Loucy (cell line): ENCODE data around the gene DNMT1.

Source experiments
- H2AFZ ChIP-seq: fragments of 200-600 bp; sonication (generic); 2 replicates; pipeline ENCODE4 v1.6.0; 2016; ENCODE audit warnings: antibody characterized with exemption, mild to moderate bottlenecking, low read length, moderate library complexity
- H3F3A ChIP-seq: fragments of 200-600 bp; 2 replicates; pipeline ENCODE4 v1.6.0; 2016; ENCODE audit warnings: antibody characterized with exemption, low read depth, mild to moderate bottlenecking
- H3K27me3 ChIP-seq: fragments of 200-600 bp; sonication (generic); 2 replicates; pipeline ENCODE4 v1.6.1; 2014; ENCODE audit warnings: low read length, mild to moderate bottlenecking; ENCODE audit not compliant: insufficient read depth, poor library complexity, severe bottlenecking
- H3K36me3 ChIP-seq: fragments of 200-600 bp; sonication (generic); 2 replicates; pipeline ENCODE4 v1.6.1; 2016; ENCODE audit warnings: low read length; ENCODE audit not compliant: insufficient read depth
- H3K4me1 ChIP-seq: fragments of 200-600 bp; sonication (generic); 2 replicates; pipeline ENCODE4 v1.5.1; 2014; ENCODE audit warnings: low read length, mild to moderate bottlenecking; ENCODE audit not compliant: insufficient read depth, poor library complexity, severe bottlenecking
- H3K4me2 ChIP-seq: fragments of 200-600 bp; sonication (generic); 2 replicates; pipeline ENCODE4 v1.6.0; 2014; ENCODE audit warnings: antibody characterized with exemption, low read length, low read depth, mild to moderate bottlenecking; ENCODE audit not compliant: poor library complexity, severe bottlenecking
- H3K4me3 ChIP-seq: fragments of 200-600 bp; sonication (generic); 2 replicates; pipeline ENCODE4 v1.5.1; 2014; ENCODE audit warnings: low read length, mild to moderate bottlenecking, mixed read lengths; ENCODE audit not compliant: poor library complexity, severe bottlenecking
- H3K79me2 ChIP-seq: fragments of 200-600 bp; sonication (generic); 2 replicates; pipeline ENCODE4 v1.6.1; 2014; ENCODE audit warnings: low read length; ENCODE audit not compliant: insufficient read depth
- H3K9ac ChIP-seq: fragments of 200-600 bp; sonication (generic); 2 replicates; pipeline ENCODE4 v1.6.0; 2014; ENCODE audit warnings: mild to moderate bottlenecking, low read depth, low read length, moderate library complexity; ENCODE audit not compliant: poor library complexity, severe bottlenecking
- H3K9me2 ChIP-seq: fragments of 200-600 bp; sonication (generic); replicated peaks from 2 replicates; pipeline ENCODE4 v1.6.1; 2016; ENCODE audit warnings: low read depth, low read length, mixed read lengths
- H3K9me3 ChIP-seq: fragments of 200-600 bp; sonication (generic); 2 replicates; pipeline ENCODE4 v1.6.1; 2014; ENCODE audit warnings: mild to moderate bottlenecking, antibody characterized with exemption, low read length, low read depth; ENCODE audit not compliant: insufficient read depth
- H4K20me1 ChIP-seq: fragments of 200-600 bp; sonication (generic); 2 replicates; pipeline ENCODE4 v1.6.0; 2014; ENCODE audit warnings: antibody characterized with exemption, low read length, mild to moderate bottlenecking; ENCODE audit not compliant: insufficient read depth, poor library complexity, severe bottlenecking
- EZH2phosphoT487 ChIP-seq: fragments of 200-600 bp; IDR thresholded peaks from 2 replicates; pipeline ENCODE4 v1.6.1; 2018; ENCODE audit warnings: antibody characterized with exemption, mild to moderate bottlenecking, moderate library complexity, borderline replicate concordance
- TF ChIP-seq, protein P1 (sequence below): fragments of 200-600 bp; sonication (generic); conservative IDR thresholded peaks from 2 replicates; pipeline ENCODE4 v1.5.1; 2014; ENCODE audit warnings: mild to moderate bottlenecking, antibody characterized with exemption, low read length

The DNMT1 gene

DNA sequence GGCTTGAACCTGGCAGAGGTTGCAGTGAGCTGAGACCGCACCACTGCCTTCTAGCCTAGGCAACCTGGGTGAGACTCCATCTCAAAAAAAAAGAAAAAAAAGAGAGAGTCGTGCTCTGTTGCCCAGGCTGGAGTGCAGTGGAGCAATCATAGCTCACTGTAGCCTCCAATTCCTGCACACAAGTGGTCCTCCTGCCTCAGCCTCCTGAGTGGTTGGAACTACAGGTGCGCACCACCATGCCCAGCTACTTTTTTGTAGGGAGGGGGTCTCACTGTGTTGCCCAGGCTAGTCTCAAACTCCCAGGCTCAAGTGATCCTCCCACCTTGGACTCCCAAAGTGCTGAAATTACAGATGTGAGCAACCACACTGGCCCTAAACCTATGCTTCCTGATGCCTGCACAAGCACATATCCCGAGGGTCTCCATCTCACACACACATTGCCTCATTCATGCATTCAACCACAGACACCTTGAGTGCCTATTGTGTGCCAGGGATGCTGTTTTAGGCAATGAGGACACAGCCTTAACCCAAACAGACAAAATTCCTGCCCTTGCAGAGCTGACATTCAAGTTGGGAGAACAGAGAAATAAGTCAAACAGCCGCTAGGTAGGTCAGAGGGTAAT is 94.5 kb downstream of the DNMT1 start:
- no peak for TF ChIP-seq EZH2phosphoT487
- TF ChIP-seq, protein P1, sequence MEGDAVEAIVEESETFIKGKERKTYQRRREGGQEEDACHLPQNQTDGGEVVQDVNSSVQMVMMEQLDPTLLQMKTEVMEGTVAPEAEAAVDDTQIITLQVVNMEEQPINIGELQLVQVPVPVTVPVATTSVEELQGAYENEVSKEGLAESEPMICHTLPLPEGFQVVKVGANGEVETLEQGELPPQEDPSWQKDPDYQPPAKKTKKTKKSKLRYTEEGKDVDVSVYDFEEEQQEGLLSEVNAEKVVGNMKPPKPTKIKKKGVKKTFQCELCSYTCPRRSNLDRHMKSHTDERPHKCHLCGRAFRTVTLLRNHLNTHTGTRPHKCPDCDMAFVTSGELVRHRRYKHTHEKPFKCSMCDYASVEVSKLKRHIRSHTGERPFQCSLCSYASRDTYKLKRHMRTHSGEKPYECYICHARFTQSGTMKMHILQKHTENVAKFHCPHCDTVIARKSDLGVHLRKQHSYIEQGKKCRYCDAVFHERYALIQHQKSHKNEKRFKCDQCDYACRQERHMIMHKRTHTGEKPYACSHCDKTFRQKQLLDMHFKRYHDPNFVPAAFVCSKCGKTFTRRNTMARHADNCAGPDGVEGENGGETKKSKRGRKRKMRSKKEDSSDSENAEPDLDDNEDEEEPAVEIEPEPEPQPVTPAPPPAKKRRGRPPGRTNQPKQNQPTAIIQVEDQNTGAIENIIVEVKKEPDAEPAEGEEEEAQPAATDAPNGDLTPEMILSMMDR: no peak
- Histone ChIP-seq H3K79me2 (no peaks in the 10 kb centered on the region), H3K9me3 (no peaks in the 10 kb centered on the region), H3K27me3 (no peaks in the 10 kb centered on the region), H3K4me2 (no peak overlapping the region), H3K4me1 (peaks cover 25% of the 10 kb centered on the region), H2AFZ (no peak overlapping the region), H3K36me3 (no peaks in the 10 kb centered on the region), H3K4me3 (no peak overlapping the region), H4K20me1 (no peaks in the 10 kb centered on the region), H3K9me2 (no peaks in the 10 kb centered on the region), H3F3A (peaks cover 9% of the 10 kb centered on the region), H3K9ac (no peak overlapping the region)

DNA sequence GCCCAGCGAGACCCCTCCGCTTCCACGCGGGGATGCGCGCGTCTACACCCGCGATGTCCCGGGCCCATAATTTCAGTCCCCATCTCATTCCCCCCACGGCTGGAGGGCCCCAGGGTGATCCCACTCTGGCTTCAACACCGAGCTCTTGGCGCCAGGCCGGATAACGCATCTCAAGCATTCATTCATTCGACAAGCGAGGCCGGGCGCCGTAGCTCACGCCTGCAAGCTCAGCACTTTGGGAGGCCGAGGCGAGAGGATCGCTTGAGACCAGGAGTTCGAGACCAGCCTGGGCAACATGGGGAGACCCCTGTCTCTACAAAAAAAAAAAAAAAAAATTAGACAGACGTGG is 98.2 kb downstream of the DNMT1 start:
- H4K20me1 ChIP-seq: no peaks in the 10 kb centered on the region
- H3K79me2 ChIP-seq: no peaks in the 10 kb centered on the region
- H3K9me3 ChIP-seq: no peaks in the 10 kb centered on the region
- H3K9me2 ChIP-seq: no peaks in the 10 kb centered on the region
- TF ChIP-seq EZH2phosphoT487: no peak
- TF ChIP-seq, protein P1: no peak
- H3K27me3 ChIP-seq: no peaks in the 10 kb centered on the region
- no peaks in the 10 kb centered on the region for H3K4me1 ChIP-seq
- no peaks in the 10 kb centered on the region; the same call in 1 of the 2 replicates for H3F3A ChIP-seq
- peak overlapping the region; percentile 65 for H3K4me3 ChIP-seq
- H3K9ac ChIP-seq: peak overlapping the region; percentile 74
- H2AFZ ChIP-seq: peak overlapping the region; percentile 60; the same call in 1 of the 2 replicates
- peak overlapping the region; percentile 68 for H3K4me2 ChIP-seq
- no peaks in the 10 kb centered on the region for H3K36me3 ChIP-seq

DNA sequence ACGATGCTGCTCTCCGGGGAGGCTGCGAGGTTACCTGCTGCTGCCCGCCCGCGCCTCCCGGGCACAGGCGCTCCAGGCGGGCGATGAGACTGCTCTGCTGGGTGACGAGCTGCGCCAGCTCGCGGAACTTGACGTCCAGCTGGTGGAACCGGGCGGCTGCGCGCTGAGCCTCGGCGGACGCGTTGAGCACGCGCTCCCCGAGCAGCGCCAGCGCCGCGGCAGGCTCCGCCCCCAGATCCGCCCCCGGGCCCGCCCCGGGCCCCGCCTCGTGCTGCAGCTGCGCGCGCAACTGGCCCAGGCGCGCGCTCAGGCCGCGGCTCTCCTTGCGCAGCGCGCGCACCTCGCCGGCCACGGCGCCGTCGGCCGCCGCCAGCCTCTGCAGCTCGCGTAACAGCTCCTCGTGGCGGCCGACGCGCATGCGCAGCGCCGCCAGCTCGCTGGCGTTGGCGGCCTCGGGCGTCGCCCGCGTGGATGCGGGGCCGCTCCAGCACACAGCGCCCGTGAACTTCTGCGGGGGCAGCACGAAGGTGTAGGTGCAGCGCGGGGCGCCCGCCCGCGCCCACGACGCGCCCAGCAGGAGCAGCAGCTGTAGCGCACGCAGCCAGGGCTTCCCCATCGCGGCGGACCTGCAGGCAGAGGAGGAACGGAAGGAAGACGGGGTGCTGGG is 98.7 kb downstream of the DNMT1 start:
- no peaks in the 10 kb centered on the region for H3K9me2 ChIP-seq
- H3K9ac ChIP-seq: peak overlapping the region; percentile 74
- H3K36me3 ChIP-seq: no peaks in the 10 kb centered on the region
- H3K4me2 ChIP-seq: peak overlapping the region; percentile 68
- H3K9me3 ChIP-seq: no peaks in the 10 kb centered on the region
- TF ChIP-seq, protein P1: no peak
- no peak for TF ChIP-seq EZH2phosphoT487
- peak overlapping the region; percentile 60; the same call in 1 of the 2 replicates for H2AFZ ChIP-seq
- peak overlapping the region; percentile 65 for H3K4me3 ChIP-seq
- no peaks in the 10 kb centered on the region for H3K27me3 ChIP-seq
- H4K20me1 ChIP-seq: no peaks in the 10 kb centered on the region
- H3K79me2 ChIP-seq: no peaks in the 10 kb centered on the region
- H3K4me1 ChIP-seq: no peaks in the 10 kb centered on the region
- no peaks in the 10 kb centered on the region; the same call in 1 of the 2 replicates for H3F3A ChIP-seq
